ENCODE results near the gene CALCB. TPM values are rescaled to one million over a fixed set of nuclear protein-coding genes. Genes with fewer than 3 reads are reported as not detected.

CALCB gene
- total RNA-seq, 1 donor from 2014 or later = not detected

GRCh38 chr11:15119352-15119751, 46.0 kb downstream of the CALCB start:
- Mint-ChIP-seq H3K4me3 (ENCODE audit: low read depth) (no peak overlapping the region), H3K27ac (no peak overlapping the region), H3K36me3 (ENCODE audit: insufficient read depth) (no peaks in the 10 kb centered on the region), H3K27me3 (peaks cover 47% of the 10 kb centered on the region), H3K4me1 (ENCODE audit: low read depth) (peaks cover 3% of the 10 kb centered on the region), H3K9me3 (ENCODE audit: low read depth) (no peaks in the 10 kb centered on the region)
- TF ChIP-seq CTCF (IDR thresholded peaks at IDR 0.05; ENCODE audit: unreplicated experiment) = no peak
- DNase-seq (ENCODE audit: low spot score, unreplicated experiment) = no peak

- H3K9me3 Mint-ChIP-seq (ENCODE audit: low read depth) = no peaks in the 10 kb centered on the region
- H3K27me3 Mint-ChIP-seq = peaks cover 45% of the 10 kb centered on the region
- H3K4me3 Mint-ChIP-seq (ENCODE audit: low read depth) = no peak overlapping the region
- peaks cover 2% of the 10 kb centered on the region for H3K4me1 Mint-ChIP-seq (ENCODE audit: low read depth)
- DNase-seq (ENCODE audit: low spot score, unreplicated experiment) = no peak
- H3K36me3 Mint-ChIP-seq (ENCODE audit: insufficient read depth) = no peaks in the 10 kb centered on the region
- no peak for TF ChIP-seq CTCF (IDR thresholded peaks at IDR 0.05; ENCODE audit: unreplicated experiment)
- no peak overlapping the region for H3K27ac Mint-ChIP-seq
Measured at GRCh38 chr11:15119826-15120225, 46.4 kb downstream of the CALCB start.

- no peak overlapping the region for H3K4me3 Mint-ChIP-seq (ENCODE audit: low read depth)
- no peak overlapping the region for H3K27ac Mint-ChIP-seq
- no peaks in the 10 kb centered on the region for H3K4me1 Mint-ChIP-seq (ENCODE audit: low read depth)
- no peaks in the 10 kb centered on the region for H3K9me3 Mint-ChIP-seq (ENCODE audit: low read depth)
- peaks cover 16% of the 10 kb centered on the region for H3K27me3 Mint-ChIP-seq
- TF ChIP-seq CTCF (IDR thresholded peaks at IDR 0.05; ENCODE audit: unreplicated experiment) = no peak
- no peaks in the 10 kb centered on the region for H3K36me3 Mint-ChIP-seq (ENCODE audit: insufficient read depth)
- DNase-seq (ENCODE audit: low spot score, unreplicated experiment) = no peak
Measured at GRCh38 chr11:15123849-15124248, 50.5 kb downstream of the CALCB start.

- Mint-ChIP-seq H3K9me3 (ENCODE audit: low read depth) (no peaks in the 10 kb centered on the region), H3K4me1 (ENCODE audit: low read depth) (no peaks in the 10 kb centered on the region), H3K27me3 (peaks cover 13% of the 10 kb centered on the region), H3K27ac (no peak overlapping the region), H3K4me3 (ENCODE audit: low read depth) (no peak overlapping the region), H3K36me3 (ENCODE audit: insufficient read depth) (no peaks in the 10 kb centered on the region)
- no peak for TF ChIP-seq CTCF (IDR thresholded peaks at IDR 0.05; ENCODE audit: unreplicated experiment)
- DNase-seq (ENCODE audit: low spot score, unreplicated experiment) = no peak
Measured at GRCh38 chr11:15124528-15124927, 51.1 kb downstream of the CALCB start.

GRCh38 chr11:15127341-15127740, 53.9 kb downstream of the CALCB start:
- no peaks in the 10 kb centered on the region for H3K36me3 Mint-ChIP-seq (ENCODE audit: insufficient read depth)
- DNase-seq (ENCODE audit: low spot score, unreplicated experiment) = no peak
- H3K27me3 Mint-ChIP-seq = peaks cover 12% of the 10 kb centered on the region
- no peaks in the 10 kb centered on the region for H3K9me3 Mint-ChIP-seq (ENCODE audit: low read depth)
- H3K4me3 Mint-ChIP-seq (ENCODE audit: low read depth) = no peak overlapping the region
- H3K27ac Mint-ChIP-seq = no peak overlapping the region
- no peak for TF ChIP-seq CTCF (IDR thresholded peaks at IDR 0.05; ENCODE audit: unreplicated experiment)
- no peaks in the 10 kb centered on the region for H3K4me1 Mint-ChIP-seq (ENCODE audit: low read depth)

Other genes with a start within 250 kb of the CALCB start
- gene CYP2R1, start 181.4 kb upstream of the CALCB start, total RNA-seq = 13.4 and 14.9 TPM in 2 replicates
- 0.47 and 0.57 TPM in 2 replicates for gene CALCA, start 101.2 kb upstream of the CALCB start, total RNA-seq
- not detected in 2 replicates for gene INSC, start 41.3 kb downstream of the CALCB start, total RNA-seq